ENCODE data around the gene LRP5.
"Not testable (repeated sequence)": the region's sequence is repeated elsewhere in the genome, so short reads cannot be mapped to it uniquely, and the experiment has no call there.

LRP5 gene

GRCh38 chr11:68399916-68400315, 87.5 kb downstream of the LRP5 start:
- no peak for DNase-seq

GRCh38 chr11:68400584-68400983, 88.2 kb downstream of the LRP5 start:
- DNase-seq: not testable (repeated sequence)

GRCh38 chr11:68401856-68402255, 89.5 kb downstream of the LRP5 start:
- DNase-seq: no peak

GRCh38 chr11:68402355-68403031, 90.1 kb downstream of the LRP5 start:
- DNase-seq: no peak

DNA sequence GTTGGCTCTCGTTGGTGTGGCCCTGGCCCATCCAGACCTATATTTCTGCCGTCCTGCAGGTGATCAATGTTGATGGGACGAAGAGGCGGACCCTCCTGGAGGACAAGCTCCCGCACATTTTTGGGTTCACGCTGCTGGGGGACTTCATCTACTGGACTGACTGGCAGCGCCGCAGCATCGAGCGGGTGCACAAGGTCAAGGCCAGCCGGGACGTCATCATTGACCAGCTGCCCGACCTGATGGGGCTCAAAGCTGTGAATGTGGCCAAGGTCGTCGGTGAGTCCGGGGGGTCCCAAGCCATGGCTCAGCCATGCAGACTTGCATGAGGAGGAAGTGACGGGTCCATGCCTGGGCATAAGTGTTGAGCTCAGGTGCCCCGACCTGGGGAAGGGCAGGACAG, 91.0 kb downstream of the LRP5 start:
- no peak for DNase-seq

DNA sequence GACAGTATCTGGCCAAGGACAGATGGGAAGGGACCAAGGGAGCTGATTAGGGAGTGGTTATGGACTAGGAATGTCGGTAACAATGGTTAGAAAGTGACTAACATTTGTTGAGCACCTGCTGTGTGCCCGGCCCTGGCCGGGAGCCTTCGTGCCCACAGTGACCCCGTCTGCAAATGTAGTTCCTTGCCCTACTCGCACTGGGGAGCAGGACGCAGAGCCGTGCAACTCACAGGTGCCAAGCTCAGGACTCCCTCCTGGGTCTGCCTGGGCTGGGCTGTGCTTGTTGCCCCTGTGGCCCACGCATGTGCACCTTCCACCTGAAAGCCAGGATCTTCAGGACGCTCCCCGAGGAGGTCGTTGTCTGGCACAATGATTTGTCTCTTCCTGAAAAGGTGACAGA, 91.4 kb downstream of the LRP5 start:
- DNase-seq: no peak

GRCh38 chr11:68406324-68407313, 94.2 kb downstream of the LRP5 start:
- DNase-seq: no peak

DNA sequence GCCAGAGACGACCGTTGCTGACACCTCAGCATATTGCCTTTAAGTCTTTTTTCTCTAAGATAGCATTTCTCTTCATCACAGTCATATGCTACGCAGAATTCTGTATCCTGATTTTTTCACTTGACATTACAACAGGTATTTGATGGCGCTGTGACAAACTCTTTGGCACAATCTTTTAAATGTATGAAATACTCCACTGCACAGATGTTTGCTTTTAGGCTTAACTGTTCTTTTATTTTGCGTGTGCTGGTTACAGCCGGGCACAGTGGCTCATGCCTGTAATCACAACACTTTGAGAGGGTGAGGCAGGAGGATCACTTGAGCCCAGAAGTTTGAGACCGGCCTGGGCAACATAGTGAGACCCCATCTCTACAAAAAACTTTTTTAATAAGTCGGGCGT, 96.1 kb downstream of the LRP5 start:
- DNase-seq: no peak

DNA sequence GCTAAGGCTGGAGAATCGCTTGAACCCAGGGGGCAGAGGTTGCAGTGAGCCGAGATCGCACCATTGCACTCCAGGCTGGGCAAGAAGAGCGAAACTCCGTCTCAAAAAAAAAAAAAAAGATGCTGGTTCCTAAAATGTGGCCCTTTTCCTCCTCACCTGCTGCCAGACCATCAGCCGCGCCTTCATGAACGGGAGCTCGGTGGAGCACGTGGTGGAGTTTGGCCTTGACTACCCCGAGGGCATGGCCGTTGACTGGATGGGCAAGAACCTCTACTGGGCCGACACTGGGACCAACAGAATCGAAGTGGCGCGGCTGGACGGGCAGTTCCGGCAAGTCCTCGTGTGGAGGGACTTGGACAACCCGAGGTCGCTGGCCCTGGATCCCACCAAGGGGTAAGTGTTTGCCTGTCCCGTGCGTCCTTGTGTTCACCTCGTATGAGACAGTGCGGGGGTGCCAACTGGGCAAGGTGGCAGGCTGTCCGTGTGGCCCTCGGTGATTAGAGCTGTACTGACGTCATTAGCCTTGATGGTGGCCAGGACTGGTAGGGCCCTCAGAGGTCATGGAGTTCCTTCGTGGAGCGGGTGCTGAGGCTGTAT, 97.5 kb downstream of the LRP5 start:
- DNase-seq: no peak

- DNase-seq: no peak
Measured at GRCh38 chr11:68411501-68411991, 99.2 kb downstream of the LRP5 start.

DNA sequence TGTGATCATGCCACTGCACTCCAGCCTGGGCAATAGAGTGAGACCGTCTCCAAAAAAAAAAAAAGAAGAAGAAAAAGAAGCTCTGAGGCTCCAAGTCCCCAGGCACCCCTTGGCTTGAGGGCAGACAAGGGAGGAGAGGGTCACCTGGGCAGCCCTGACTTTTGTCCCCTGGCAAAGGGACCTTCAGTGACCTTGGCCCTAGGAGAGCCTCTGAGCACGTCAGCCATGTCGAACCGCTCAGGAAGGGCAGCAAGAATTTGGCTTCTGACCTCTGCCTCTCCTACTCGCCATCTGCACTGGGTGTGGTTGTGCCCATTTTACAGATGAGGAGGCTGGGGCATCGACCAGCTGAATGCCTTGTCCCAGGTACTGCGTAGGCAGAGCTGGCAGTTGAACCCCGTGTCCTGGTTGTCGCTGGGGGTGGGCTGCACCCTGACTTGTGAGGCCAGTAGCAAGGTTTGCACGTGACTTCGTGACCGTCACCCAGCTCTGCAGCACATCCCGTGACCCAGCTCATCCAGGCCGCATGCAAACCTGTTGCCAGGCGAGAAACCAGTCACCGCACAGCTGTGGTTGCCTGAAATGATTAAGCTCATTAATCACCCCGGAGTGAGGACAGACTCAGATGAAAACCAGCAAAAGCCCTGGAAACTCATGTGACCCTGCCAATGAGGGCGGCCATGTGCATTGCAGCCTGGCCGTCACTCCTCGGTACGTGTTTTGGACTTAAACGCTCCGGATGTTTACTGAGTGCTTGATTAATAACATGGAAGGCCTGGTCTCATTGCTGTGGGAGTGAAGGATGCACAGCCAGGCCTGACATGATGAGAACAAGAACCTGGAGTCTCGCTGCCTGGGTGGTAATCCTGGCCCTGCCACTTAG, 100.4 kb downstream of the LRP5 start:
- DNase-seq: no peak

DNA sequence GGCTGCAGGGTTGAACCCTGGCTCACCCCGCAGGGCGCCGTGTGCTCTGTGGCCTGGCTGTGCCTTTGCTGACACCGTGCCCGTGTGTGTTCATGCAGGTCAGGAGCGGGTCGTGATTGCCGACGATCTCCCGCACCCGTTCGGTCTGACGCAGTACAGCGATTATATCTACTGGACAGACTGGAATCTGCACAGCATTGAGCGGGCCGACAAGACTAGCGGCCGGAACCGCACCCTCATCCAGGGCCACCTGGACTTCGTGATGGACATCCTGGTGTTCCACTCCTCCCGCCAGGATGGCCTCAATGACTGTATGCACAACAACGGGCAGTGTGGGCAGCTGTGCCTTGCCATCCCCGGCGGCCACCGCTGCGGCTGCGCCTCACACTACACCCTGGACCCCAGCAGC, 101.2 kb downstream of the LRP5 start:
- no peak for DNase-seq

DNA sequence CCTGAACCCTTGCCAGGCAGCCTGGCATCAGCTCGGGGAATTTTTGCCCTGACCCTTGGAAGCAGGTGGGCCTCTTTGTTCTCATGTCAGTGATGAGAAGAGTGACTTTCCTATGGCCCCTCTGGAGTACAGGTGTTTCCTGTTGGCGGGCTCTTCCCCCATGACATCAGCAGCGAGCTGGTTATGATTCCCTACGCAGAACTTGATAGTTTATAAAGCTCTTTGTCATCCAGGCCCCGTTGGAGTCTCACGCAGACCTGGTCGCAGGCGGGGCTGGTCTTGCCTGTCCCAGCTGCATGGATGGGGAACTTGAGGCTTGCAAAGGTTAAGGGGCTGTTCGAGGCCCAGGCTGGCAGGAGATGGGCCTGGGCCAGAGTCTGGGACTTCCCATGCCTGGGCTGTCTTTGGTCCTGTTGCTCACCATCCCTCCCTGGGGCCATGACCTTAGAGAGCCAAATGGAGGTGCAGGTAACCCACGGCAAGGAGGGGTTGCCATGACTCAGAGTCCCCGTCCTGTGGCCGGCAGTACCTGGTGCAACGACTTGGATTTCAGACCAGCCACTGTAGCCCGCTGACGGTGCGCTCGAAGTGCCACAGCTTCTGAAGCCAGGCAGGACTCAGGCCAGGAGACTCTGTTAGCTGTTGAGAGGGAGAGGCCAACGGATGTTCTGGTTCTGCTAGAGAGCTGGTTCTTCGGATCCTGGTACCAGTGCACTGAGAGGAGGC, 102.3 kb downstream of the LRP5 start:
- DNase-seq: no peak

DNA sequence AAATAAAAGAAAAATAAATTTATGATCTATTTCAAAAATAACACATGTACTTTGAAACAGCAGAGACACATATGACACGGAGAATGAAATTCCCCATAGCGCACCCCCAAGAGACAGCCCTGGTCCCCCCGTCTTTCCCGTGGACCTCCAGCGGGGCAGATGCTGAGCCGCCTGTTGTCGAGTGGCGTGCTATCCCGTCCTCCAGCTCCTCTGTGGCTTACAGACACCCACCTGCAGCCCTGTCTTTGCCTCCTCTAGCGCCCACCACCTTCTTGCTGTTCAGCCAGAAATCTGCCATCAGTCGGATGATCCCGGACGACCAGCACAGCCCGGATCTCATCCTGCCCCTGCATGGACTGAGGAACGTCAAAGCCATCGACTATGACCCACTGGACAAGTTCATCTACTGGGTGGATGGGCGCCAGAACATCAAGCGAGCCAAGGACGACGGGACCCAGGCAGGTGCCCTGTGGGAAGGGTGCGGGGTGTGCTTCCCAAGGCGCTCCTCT, 103.7 kb downstream of the LRP5 start:
- no peak for DNase-seq

GRCh38 chr11:68418648-68419047, 106.3 kb downstream of the LRP5 start:
- DNase-seq: no peak

- no peak for DNase-seq
Measured at GRCh38 chr11:68420171-68420570, 107.8 kb downstream of the LRP5 start.

GRCh38 chr11:68423481-68423880, 111.1 kb downstream of the LRP5 start:
- DNase-seq: no peak

DNA sequence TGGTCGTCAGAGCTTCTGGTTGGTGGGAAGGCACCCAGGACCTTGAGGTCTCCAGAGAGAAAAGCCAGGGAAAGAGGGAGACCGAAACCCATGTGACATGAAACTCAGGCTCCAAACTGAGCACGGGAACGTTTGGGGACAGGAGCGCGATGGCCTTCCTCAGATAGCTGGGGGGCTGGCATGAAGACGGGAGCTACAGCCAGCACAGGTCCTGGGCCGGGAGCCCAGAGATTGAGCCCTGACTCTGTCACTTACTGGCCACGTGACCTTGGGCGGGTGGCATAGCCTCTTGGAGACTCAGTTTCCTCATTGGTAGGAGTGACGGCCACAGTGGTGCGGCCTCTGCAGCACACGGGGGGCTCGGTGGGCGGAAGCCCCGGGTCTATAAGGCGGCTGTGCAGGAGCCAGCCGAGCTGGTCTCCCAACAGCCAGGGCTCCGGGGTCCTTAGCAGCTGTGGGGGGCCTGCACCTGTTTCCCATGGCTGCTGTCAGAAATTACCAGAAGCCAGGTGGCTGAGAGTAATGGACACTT, 111.8 kb downstream of the LRP5 start:
- no peak for DNase-seq

GRCh38 chr11:68424981-68425865, 112.8 kb downstream of the LRP5 start:
- DNase-seq: no peak

DNA sequence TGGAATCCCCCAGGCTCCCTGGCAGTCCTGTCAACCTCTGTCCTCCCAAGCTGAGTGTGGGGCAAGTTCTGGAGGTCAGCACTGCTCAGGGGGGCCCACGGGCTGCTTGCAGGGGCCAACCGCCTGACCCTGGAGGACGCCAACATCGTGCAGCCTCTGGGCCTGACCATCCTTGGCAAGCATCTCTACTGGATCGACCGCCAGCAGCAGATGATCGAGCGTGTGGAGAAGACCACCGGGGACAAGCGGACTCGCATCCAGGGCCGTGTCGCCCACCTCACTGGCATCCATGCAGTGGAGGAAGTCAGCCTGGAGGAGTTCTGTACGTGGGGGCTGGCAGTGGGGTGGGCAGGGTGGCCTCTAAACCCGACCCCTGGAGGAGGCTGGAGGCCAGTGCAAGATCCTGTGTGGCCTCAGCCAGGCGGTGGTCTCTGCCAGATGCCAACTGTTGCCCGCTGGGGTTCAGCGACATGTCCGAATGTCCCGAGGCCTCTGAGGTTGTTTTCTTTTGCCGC, 113.5 kb downstream of the LRP5 start:
- no peak for DNase-seq
